ENCODE data around the gene ZNF652.
"Not testable (repeated sequence)": the region's sequence is repeated elsewhere in the genome, so short reads cannot be mapped to it uniquely, and the experiment has no call there.

The ZNF652 gene

GRCh38 chr17:49369089-49369488 lies 7.0 kb upstream of the ZNF652 start:
- no peak overlapping the region for H3K9ac ChIP-seq (ENCODE audit: low read depth, low read length)
- no peak overlapping the region for H3K4me3 ChIP-seq (ENCODE audit: low read depth, low read length)
- H3K9me3 ChIP-seq (ENCODE audit: control insufficient read depth, insufficient read depth, low read length) = no peaks in the 10 kb centered on the region
- H3K4me1 ChIP-seq (ENCODE audit: control insufficient read depth, insufficient read depth, low read length) = peaks cover 20% of the 10 kb centered on the region
- H3K27me3 ChIP-seq (ENCODE audit: control insufficient read depth, insufficient read depth, low read length) = no peaks in the 10 kb centered on the region
- no peaks in the 10 kb centered on the region for H3K36me3 ChIP-seq (ENCODE audit: control insufficient read depth, insufficient read depth, low read length)
- H3K27ac ChIP-seq (ENCODE audit: low read depth, low read length) = no peak overlapping the region

- no peak overlapping the region for H3K4me3 ChIP-seq (ENCODE audit: low read depth, low read length)
- no peaks in the 10 kb centered on the region for H3K9me3 ChIP-seq (ENCODE audit: control insufficient read depth, insufficient read depth, low read length)
- no peak overlapping the region for H3K27ac ChIP-seq (ENCODE audit: low read depth, low read length)
- no peaks in the 10 kb centered on the region for H3K27me3 ChIP-seq (ENCODE audit: control insufficient read depth, insufficient read depth, low read length)
- H3K9ac ChIP-seq (ENCODE audit: low read depth, low read length) = no peak overlapping the region
- no peaks in the 10 kb centered on the region for H3K36me3 ChIP-seq (ENCODE audit: control insufficient read depth, insufficient read depth, low read length)
- peaks cover 21% of the 10 kb centered on the region for H3K4me1 ChIP-seq (ENCODE audit: control insufficient read depth, insufficient read depth, low read length)
Measured at GRCh38 chr17:49365667-49366066, 3.6 kb upstream of the ZNF652 start.

GRCh38 chr17:49365126-49365525 lies 3.1 kb upstream of the ZNF652 start:
- not testable (repeated sequence) for H3K9ac ChIP-seq (ENCODE audit: low read depth, low read length); H3K27ac ChIP-seq (ENCODE audit: low read depth, low read length)

GRCh38 chr17:49364119-49364518 lies 2.1 kb upstream of the ZNF652 start:
- Histone ChIP-seq H3K27ac (ENCODE audit: low read depth, low read length) (no peak overlapping the region), H3K9me3 (ENCODE audit: control insufficient read depth, insufficient read depth, low read length) (no peaks in the 10 kb centered on the region), H3K36me3 (ENCODE audit: control insufficient read depth, insufficient read depth, low read length) (no peaks in the 10 kb centered on the region), H3K9ac (ENCODE audit: low read depth, low read length) (no peak overlapping the region), H3K4me1 (ENCODE audit: control insufficient read depth, insufficient read depth, low read length) (peaks cover 25% of the 10 kb centered on the region), H3K4me3 (ENCODE audit: low read depth, low read length) (no peak overlapping the region), H3K27me3 (ENCODE audit: control insufficient read depth, insufficient read depth, low read length) (no peaks in the 10 kb centered on the region)

More at GRCh38 chr17:49365126-49365525, 3.1 kb upstream of the ZNF652 start:
- H3K4me3 ChIP-seq (ENCODE audit: low read depth, low read length); H3K36me3 ChIP-seq (ENCODE audit: control insufficient read depth, insufficient read depth, low read length); H3K9me3 ChIP-seq (ENCODE audit: control insufficient read depth, insufficient read depth, low read length); H3K27me3 ChIP-seq (ENCODE audit: control insufficient read depth, insufficient read depth, low read length): not testable (repeated sequence)
- H3K4me1 ChIP-seq (ENCODE audit: control insufficient read depth, insufficient read depth, low read length) = peaks cover 23% of the 10 kb centered on the region

- Histone ChIP-seq H3K9me3 (ENCODE audit: control insufficient read depth, insufficient read depth, low read length) (no peaks in the 10 kb centered on the region), H3K27me3 (ENCODE audit: control insufficient read depth, insufficient read depth, low read length) (no peaks in the 10 kb centered on the region), H3K4me3 (ENCODE audit: low read depth, low read length) (no peak overlapping the region), H3K9ac (ENCODE audit: low read depth, low read length) (no peak overlapping the region), H3K4me1 (ENCODE audit: control insufficient read depth, insufficient read depth, low read length) (peaks cover 31% of the 10 kb centered on the region), H3K36me3 (ENCODE audit: control insufficient read depth, insufficient read depth, low read length) (no peaks in the 10 kb centered on the region), H3K27ac (ENCODE audit: low read depth, low read length) (no peak overlapping the region)
Measured at GRCh38 chr17:49363251-49363650, 1.2 kb upstream of the ZNF652 start.

GRCh38 chr17:49362723-49363117 lies 670 bp upstream of the ZNF652 start:
- peaks cover 35% of the 10 kb centered on the region for H3K4me1 ChIP-seq (ENCODE audit: control insufficient read depth, insufficient read depth, low read length)
- H3K9me3 ChIP-seq (ENCODE audit: control insufficient read depth, insufficient read depth, low read length) = no peaks in the 10 kb centered on the region
- H3K27me3 ChIP-seq (ENCODE audit: control insufficient read depth, insufficient read depth, low read length) = no peaks in the 10 kb centered on the region
- H3K9ac ChIP-seq (ENCODE audit: low read depth, low read length) = 0 out of 2 replicates have a peak overlapping the region, but pooled peaks have one; percentile 41
- H3K36me3 ChIP-seq (ENCODE audit: control insufficient read depth, insufficient read depth, low read length) = no peaks in the 10 kb centered on the region
- H3K27ac ChIP-seq (ENCODE audit: low read depth, low read length) = peak overlapping the region; percentile 91
- H3K4me3 ChIP-seq (ENCODE audit: low read depth, low read length) = peak overlapping the region; percentile 75

GRCh38 chr17:49361129-49361901 lies 735 bp downstream of the ZNF652 start:
- no peaks in the 10 kb centered on the region for H3K27me3 ChIP-seq (ENCODE audit: control insufficient read depth, insufficient read depth, low read length)
- no peaks in the 10 kb centered on the region for H3K9me3 ChIP-seq (ENCODE audit: control insufficient read depth, insufficient read depth, low read length)
- H3K4me3 ChIP-seq (ENCODE audit: low read depth, low read length) = peak overlapping the region; percentile 75
- no peaks in the 10 kb centered on the region for H3K36me3 ChIP-seq (ENCODE audit: control insufficient read depth, insufficient read depth, low read length)
- H3K9ac ChIP-seq (ENCODE audit: low read depth, low read length) = peak overlapping the region; percentile 85
- peaks cover 35% of the 10 kb centered on the region for H3K4me1 ChIP-seq (ENCODE audit: control insufficient read depth, insufficient read depth, low read length)
- peak overlapping the region; percentile 91 for H3K27ac ChIP-seq (ENCODE audit: low read depth, low read length)

GRCh38 chr17:49360796-49361128 lies 1.3 kb downstream of the ZNF652 start:
- H3K4me3 ChIP-seq (ENCODE audit: low read depth, low read length) = peak overlapping the region; percentile 75
- no peaks in the 10 kb centered on the region for H3K9me3 ChIP-seq (ENCODE audit: control insufficient read depth, insufficient read depth, low read length)
- H3K27me3 ChIP-seq (ENCODE audit: control insufficient read depth, insufficient read depth, low read length) = no peaks in the 10 kb centered on the region
- H3K9ac ChIP-seq (ENCODE audit: low read depth, low read length) = no peak overlapping the region
- H3K4me1 ChIP-seq (ENCODE audit: control insufficient read depth, insufficient read depth, low read length) = peaks cover 35% of the 10 kb centered on the region
- H3K27ac ChIP-seq (ENCODE audit: low read depth, low read length) = no peak overlapping the region
- no peaks in the 10 kb centered on the region for H3K36me3 ChIP-seq (ENCODE audit: control insufficient read depth, insufficient read depth, low read length)

GRCh38 chr17:49359990-49360795 lies 1.9 kb downstream of the ZNF652 start:
- Histone ChIP-seq H3K4me3 (ENCODE audit: low read depth, low read length) (peak overlapping the region; percentile 75), H3K4me1 (ENCODE audit: control insufficient read depth, insufficient read depth, low read length) (peaks cover 35% of the 10 kb centered on the region), H3K27me3 (ENCODE audit: control insufficient read depth, insufficient read depth, low read length) (no peaks in the 10 kb centered on the region), H3K36me3 (ENCODE audit: control insufficient read depth, insufficient read depth, low read length) (no peaks in the 10 kb centered on the region), H3K9ac (ENCODE audit: low read depth, low read length) (no peak overlapping the region), H3K27ac (ENCODE audit: low read depth, low read length) (no peak overlapping the region), H3K9me3 (ENCODE audit: control insufficient read depth, insufficient read depth, low read length) (no peaks in the 10 kb centered on the region)

- Histone ChIP-seq H3K9me3 (ENCODE audit: control insufficient read depth, insufficient read depth, low read length) (no peaks in the 10 kb centered on the region), H3K36me3 (ENCODE audit: control insufficient read depth, insufficient read depth, low read length) (no peaks in the 10 kb centered on the region), H3K27me3 (ENCODE audit: control insufficient read depth, insufficient read depth, low read length) (no peaks in the 10 kb centered on the region), H3K27ac (ENCODE audit: low read depth, low read length) (no peak overlapping the region), H3K4me3 (ENCODE audit: low read depth, low read length) (no peak overlapping the region), H3K4me1 (ENCODE audit: control insufficient read depth, insufficient read depth, low read length) (peaks cover 35% of the 10 kb centered on the region), H3K9ac (ENCODE audit: low read depth, low read length) (no peak overlapping the region)
Measured at GRCh38 chr17:49358641-49359247, 3.3 kb downstream of the ZNF652 start.

GRCh38 chr17:49357516-49357915 lies 4.5 kb downstream of the ZNF652 start:
- no peaks in the 10 kb centered on the region for H3K36me3 ChIP-seq (ENCODE audit: control insufficient read depth, insufficient read depth, low read length)
- no peaks in the 10 kb centered on the region for H3K9me3 ChIP-seq (ENCODE audit: control insufficient read depth, insufficient read depth, low read length)
- no peaks in the 10 kb centered on the region for H3K27me3 ChIP-seq (ENCODE audit: control insufficient read depth, insufficient read depth, low read length)
- H3K9ac ChIP-seq (ENCODE audit: low read depth, low read length) = no peak overlapping the region
- H3K27ac ChIP-seq (ENCODE audit: low read depth, low read length) = no peak overlapping the region
- peaks cover 28% of the 10 kb centered on the region for H3K4me1 ChIP-seq (ENCODE audit: control insufficient read depth, insufficient read depth, low read length)
- H3K4me3 ChIP-seq (ENCODE audit: low read depth, low read length) = no peak overlapping the region
